HCT116 (cell line): ENCODE data around the gene OR10V1. TPM values are rescaled to one million over a fixed set of nuclear protein-coding genes. Genes with fewer than 3 reads are reported as not detected.

Experiments used
- ATAC-seq: fragments of 200-7000 bp; cut with Tn5 transposase; 2 replicates; pipeline ENCODE4 v1.9.1; 2020; ENCODE audit warnings: mild to moderate bottlenecking, moderate library complexity
- BruUV-seq: library from RNA; stranded (reverse); fragments of 400-500 nt; replicated peaks from 2 replicates; lab custom pipeline; 2021; lab: Mats Ljungman, UMichigan
- CTCF ChIA-PET: fragments of 300-600 bp; sonication (Branson Sonifier 250); formaldehyde crosslinking; loops from one replicate; lab custom pipeline; 2021; ENCODE audit warnings: antibody characterized with exemption; lab: Charles Lee
- POLR2A ChIA-PET: fragments of 300-600, 350-600 bp; sonication (Branson Sonifier 250); formaldehyde crosslinking; loops from one replicate; lab custom pipeline; 2021; ENCODE audit warnings: antibody characterized with exemption; lab: Charles Lee
- RAD21 ChIA-PET, 2 experiments: fragments of 300-600 bp; sonication (Branson Sonifier 250); formaldehyde crosslinking; loops; one replicate each; lab custom pipeline; 2023; ENCODE audit warnings: low total read pairs in 2 of 2; ENCODE audit not compliant: uncharacterized antibody in 2 of 2, unreplicated experiment in 2 of 2, low non-redundant PET in 1 of 2; lab: Charles Lee
- DNase-seq: peaks from one replicate; pipeline ENCODE4 v3.0.0-alpha.2; 2010; ENCODE audit warnings: low read depth, low spot score
- H2AFZ ChIP-seq: fragments of 200-600 bp; shearing (Covaris generic), sonication (generic); 2 replicates; pipeline ENCODE4 v1.6.1; 2017; ENCODE audit warnings: low read depth, mixed run types, mixed read lengths, antibody characterized with exemption, low read length; ENCODE audit not compliant: poor library complexity, severe bottlenecking
- H3K27ac ChIP-seq: 2 replicates; pipeline ENCODE4 v1.5.1; 2012; ENCODE audit warnings: low read depth, low read length
- H3K27me3 ChIP-seq: fragments of 200-600 bp; sonication (generic); 2 replicates; pipeline ENCODE4 v1.6.1; 2016; ENCODE audit warnings: mixed run types, low read length, mixed read lengths; ENCODE audit not compliant: insufficient read depth
- H3K36me3 ChIP-seq, 2 experiments: fragments of 200-500 bp in 1 of 2; fragments of 200-600 bp in 1 of 2; sonication (Bioruptor generic) in 1 of 2; sonication (generic) in 1 of 2; 2 replicates each; pipeline versions ENCODE4 v1.5.1 to v1.6.1; 2014 to 2016; ENCODE audit warnings: low read length in 2 of 2, inconsistent platforms in 1 of 2, mixed read lengths in 1 of 2, mixed run types in 1 of 2; ENCODE audit not compliant: insufficient read depth in 2 of 2, control insufficient read depth in 1 of 2
- H3K4me1 ChIP-seq, 2 experiments: fragments of 200-600 bp in 1 of 2; sonication (generic) in 1 of 2; 2 replicates each; pipeline versions ENCODE4 v1.5.1 to v1.6.1; 2012 to 2017; ENCODE audit warnings: low read length in 2 of 2, inconsistent platforms in 1 of 2, mild to moderate bottlenecking in 1 of 2, mixed read lengths in 1 of 2, mixed run types in 1 of 2, moderate library complexity in 1 of 2; ENCODE audit not compliant: insufficient read depth in 2 of 2, control insufficient read depth in 1 of 2
- H3K4me2 ChIP-seq: fragments of 200-600 bp; sonication (generic); 2 replicates; pipeline ENCODE4 v1.6.1; 2017; ENCODE audit warnings: mixed run types, low read length, mixed read lengths
- H3K4me3 ChIP-seq, 2 experiments: fragments of 200-600 bp in 1 of 2; sonication (generic) in 1 of 2; replicated peaks in 1 of 2; 2 replicates each; pipeline ENCODE4 v1.5.1; 2011 to 2016; ENCODE audit warnings: low read length in 2 of 2, control low read depth in 1 of 2, low read depth in 1 of 2, mild to moderate bottlenecking in 1 of 2, mixed read lengths in 1 of 2, mixed run types in 1 of 2
- H3K79me2 ChIP-seq: fragments of 200-600 bp; sonication (generic); 2 replicates; pipeline ENCODE4 v1.6.1; 2017; ENCODE audit warnings: mild to moderate bottlenecking, mixed run types, low read length, moderate library complexity, mixed read lengths; ENCODE audit not compliant: insufficient read depth
- H3K9ac ChIP-seq: fragments of 200-600 bp; sonication (generic); 2 replicates; pipeline ENCODE4 v1.6.1; 2016; ENCODE audit warnings: low read length, mixed read lengths
- H3K9me2 ChIP-seq: fragments of 200-600 bp; sonication (generic), shearing (Covaris generic); 2 replicates; pipeline ENCODE4 v1.6.1; 2017; ENCODE audit warnings: mixed run types, mild to moderate bottlenecking, moderate library complexity; ENCODE audit not compliant: insufficient read depth
- H3K9me3 ChIP-seq, 2 experiments: fragments of 200-500 bp in 1 of 2; fragments of 200-600 bp in 1 of 2; sonication (Bioruptor generic) in 1 of 2; sonication (generic) in 1 of 2; 2 replicates each; pipeline ENCODE4 v1.6.1; 2014 to 2017; ENCODE audit warnings: low read length in 2 of 2, mixed read lengths in 2 of 2, inconsistent platforms in 1 of 2, low read depth in 1 of 2, mild to moderate bottlenecking in 1 of 2, mixed run types in 1 of 2, moderate library complexity in 1 of 2; ENCODE audit not compliant: control insufficient read depth in 1 of 2, insufficient read depth in 1 of 2
- H4K20me1 ChIP-seq: fragments of 200-600 bp; sonication (generic), shearing (Covaris generic); 2 replicates; pipeline ENCODE4 v1.6.1; 2017; ENCODE audit warnings: mixed run types, mild to moderate bottlenecking, moderate library complexity; ENCODE audit not compliant: insufficient read depth
- CBX3 ChIP-seq: IDR thresholded peaks from 2 replicates; pipeline ENCODE4 v1.6.1; 2012; ENCODE audit warnings: low read depth
- CEBPB ChIP-seq: IDR thresholded peaks from 2 replicates; pipeline ENCODE4 v1.6.1; 2012; ENCODE audit warnings: low read depth
- EGR1 ChIP-seq: IDR thresholded peaks from 2 replicates; pipeline ENCODE4 v1.6.1; 2012; ENCODE audit warnings: low read depth
- ELF1 ChIP-seq: IDR thresholded peaks from 2 replicates; pipeline ENCODE4 v1.6.1; 2012; ENCODE audit warnings: low read depth, borderline replicate concordance
- EZH2 ChIP-seq: fragments of 200-600 bp; sonication (generic); IDR thresholded peaks from 2 replicates; pipeline ENCODE4 v1.6.1; 2017; ENCODE audit warnings: antibody characterized with exemption, mixed run types
- EZH2phosphoT487 ChIP-seq: fragments of 200-600 bp; IDR thresholded peaks from 2 replicates; pipeline ENCODE4 v1.6.1; 2018; ENCODE audit warnings: antibody characterized with exemption, borderline replicate concordance
- FOSL1 ChIP-seq: IDR thresholded peaks from 2 replicates; pipeline ENCODE4 v1.6.1; 2012; ENCODE audit warnings: low read depth
- JUND ChIP-seq: IDR thresholded peaks from 2 replicates; pipeline ENCODE4 v1.6.1; 2012
- MAX ChIP-seq: IDR thresholded peaks from 2 replicates; pipeline ENCODE4 v1.6.1; 2012
- POLR2AphosphoS5 ChIP-seq: IDR thresholded peaks from 2 replicates; pipeline ENCODE4 v1.6.1; 2011; ENCODE audit warnings: mild to moderate bottlenecking, low read depth, low read length, moderate library complexity
- REST ChIP-seq: IDR thresholded peaks from 2 replicates; pipeline ENCODE4 v1.6.1; 2012; ENCODE audit warnings: low read depth
- SIN3A ChIP-seq: IDR thresholded peaks from 2 replicates; pipeline ENCODE4 v1.6.1; 2012; ENCODE audit warnings: low read depth
- SP1 ChIP-seq: IDR thresholded peaks from 2 replicates; pipeline ENCODE4 v1.6.1; 2012; ENCODE audit warnings: low read depth
- SRF ChIP-seq: IDR thresholded peaks from 2 replicates; pipeline ENCODE4 v1.6.1; 2012; ENCODE audit warnings: low read depth
- TCF7L2 ChIP-seq: IDR thresholded peaks from 2 replicates; pipeline ENCODE4 v1.7.0; 2011; ENCODE audit warnings: borderline replicate concordance, inconsistent platforms; ENCODE audit not compliant: insufficient read depth, insufficient read length; ENCODE audit errors: extremely low read depth
- YY1 ChIP-seq: IDR thresholded peaks from 2 replicates; pipeline ENCODE4 v1.6.1; 2011; ENCODE audit warnings: low read length, low read depth, moderate library complexity, mild to moderate bottlenecking; ENCODE audit not compliant: insufficient replicate concordance; ENCODE audit errors: extremely low read depth
- ZBTB33 ChIP-seq: IDR thresholded peaks from 2 replicates; pipeline ENCODE4 v1.6.1; 2011; ENCODE audit warnings: mild to moderate bottlenecking, low read length, moderate library complexity; ENCODE audit not compliant: insufficient replicate concordance; ENCODE audit errors: extremely low read depth
- ZFX ChIP-seq: fragments of 450-650 bp; IDR thresholded peaks from 2 replicates; pipeline ENCODE4 v1.6.1; 2017
- intact Hi-C: fragments of 100-400 bp; cut with micrococcal nuclease; formaldehyde crosslinking; loops from 2 replicates; pipeline ENCODE4 v1.10.0; 2022
- total RNA-seq: library from RNA; stranded (reverse); gene quantifications from one replicate; pipeline ENCODE4 v1.2.1, GENCODE V29; 2021; ENCODE audit not compliant: unreplicated experiment
- TF ChIP-seq, protein P1 (sequence below): IDR thresholded peaks from 2 replicates; pipeline ENCODE4 v1.6.1; 2012
- TF ChIP-seq, protein P2 (sequence below), 3 experiments: fragments of 200-600 bp in 1 of 3; sonication (generic) in 1 of 3; IDR thresholded peaks in 2 of 3; conservative IDR thresholded peaks in 1 of 3; 2 replicates each; pipeline ENCODE4 v1.5.1; 2012 to 2017; ENCODE audit warnings: low read depth in 2 of 3, low read length in 2 of 3, antibody characterized with exemption in 1 of 3, borderline replicate concordance in 1 of 3, control low read depth in 1 of 3, mild to moderate bottlenecking in 1 of 3, mixed read lengths in 1 of 3, mixed run types in 1 of 3, moderate library complexity in 1 of 3; ENCODE audit not compliant: insufficient read depth in 1 of 3

The OR10V1 gene
- total RNA-seq, 1 experiment from 2014 or later = not detected

GRCh38 chr11:59676205-59676604 lies 37.4 kb downstream of the OR10V1 start:
- TF ChIP-seq, protein P1, sequence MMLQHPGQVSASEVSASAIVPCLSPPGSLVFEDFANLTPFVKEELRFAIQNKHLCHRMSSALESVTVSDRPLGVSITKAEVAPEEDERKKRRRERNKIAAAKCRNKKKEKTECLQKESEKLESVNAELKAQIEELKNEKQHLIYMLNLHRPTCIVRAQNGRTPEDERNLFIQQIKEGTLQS = no peak
- no peak for TF ChIP-seq MAX
- TF ChIP-seq FOSL1 = no peak
- TF ChIP-seq EGR1 = no peak
- TF ChIP-seq, protein P2, sequence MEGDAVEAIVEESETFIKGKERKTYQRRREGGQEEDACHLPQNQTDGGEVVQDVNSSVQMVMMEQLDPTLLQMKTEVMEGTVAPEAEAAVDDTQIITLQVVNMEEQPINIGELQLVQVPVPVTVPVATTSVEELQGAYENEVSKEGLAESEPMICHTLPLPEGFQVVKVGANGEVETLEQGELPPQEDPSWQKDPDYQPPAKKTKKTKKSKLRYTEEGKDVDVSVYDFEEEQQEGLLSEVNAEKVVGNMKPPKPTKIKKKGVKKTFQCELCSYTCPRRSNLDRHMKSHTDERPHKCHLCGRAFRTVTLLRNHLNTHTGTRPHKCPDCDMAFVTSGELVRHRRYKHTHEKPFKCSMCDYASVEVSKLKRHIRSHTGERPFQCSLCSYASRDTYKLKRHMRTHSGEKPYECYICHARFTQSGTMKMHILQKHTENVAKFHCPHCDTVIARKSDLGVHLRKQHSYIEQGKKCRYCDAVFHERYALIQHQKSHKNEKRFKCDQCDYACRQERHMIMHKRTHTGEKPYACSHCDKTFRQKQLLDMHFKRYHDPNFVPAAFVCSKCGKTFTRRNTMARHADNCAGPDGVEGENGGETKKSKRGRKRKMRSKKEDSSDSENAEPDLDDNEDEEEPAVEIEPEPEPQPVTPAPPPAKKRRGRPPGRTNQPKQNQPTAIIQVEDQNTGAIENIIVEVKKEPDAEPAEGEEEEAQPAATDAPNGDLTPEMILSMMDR (IDR thresholded peaks at IDR 0.05 in 2 of 3, conservative IDR thresholded peaks at IDR 0.05 in 1 of 3; ENCODE audit: borderline replicate concordance in 1 of 3, insufficient read depth in 1 of 3, low read depth in 2 of 3, low read length in 2 of 3) = no peak
- no peak for TF ChIP-seq REST
- TF ChIP-seq SP1 = no peak
- no peak for TF ChIP-seq EZH2
- no peak for TF ChIP-seq JUND
- TF ChIP-seq SIN3A = no peak
- no peak for TF ChIP-seq CBX3
- TF ChIP-seq ELF1 = no peak
- TF ChIP-seq POLR2AphosphoS5 = no peak
- TF ChIP-seq ZFX = no peak
- no peak for TF ChIP-seq ZBTB33
- TF ChIP-seq CEBPB = no peak
- TF ChIP-seq YY1 = no peak
- no peak for TF ChIP-seq EZH2phosphoT487
- no peak for TF ChIP-seq TCF7L2
- no peak for TF ChIP-seq SRF
- TF ChIP-seq, all 23 proteins: peak for 0
- ChIA-PET POLR2A (no interaction called here), CTCF (no interaction called here), RAD21 (no interaction called here)
- DNase-seq (no peak), ATAC-seq (no peak)
- H3K79me2 ChIP-seq = no peaks in the 10 kb centered on the region
- BruUV-seq = no TSS peak
- H3K9me3 ChIP-seq = no peaks in the 10 kb centered on the region
- no peaks in the 10 kb centered on the region for H3K36me3 ChIP-seq
- H4K20me1 ChIP-seq = no peaks in the 10 kb centered on the region
- H3K4me1 ChIP-seq = 0 out of 4 replicates have a peak, but pooled peaks cover 0 to 2% of the 10 kb centered on the region in 2 experiments
- no peaks in the 10 kb centered on the region for H3K27me3 ChIP-seq
- no peak overlapping the region for H2AFZ ChIP-seq
- H3K4me2 ChIP-seq = no peak overlapping the region
- no peaks in the 10 kb centered on the region for H3K9me2 ChIP-seq
- no peak overlapping the region for H3K27ac ChIP-seq
- H3K4me3 ChIP-seq = no peak overlapping the region
- no peak overlapping the region for H3K9ac ChIP-seq
- intact Hi-C loops = no loop called here
